Smooth muscle cell (in vitro differentiated cells): ENCODE data around the gene SYNJ2. TPM values are rescaled to one million over a fixed set of nuclear protein-coding genes. Genes with fewer than 3 reads are reported as not detected.

ENCODE experiments used
- DNase-seq: peaks from one replicate; lab custom pipeline; 2025; ENCODE audit not compliant: unreplicated experiment; lab: John Stamatoyannopoulos, UW
- H2AFZ ChIP-seq: fragments of 200-600 bp; sonication (generic); 2 replicates; pipeline ENCODE4 v1.6.0; 2016; ENCODE audit warnings: antibody characterized with exemption, low read depth, mild to moderate bottlenecking
- H3F3A ChIP-seq: fragments of 200-600 bp; sonication (generic); 2 replicates; pipeline ENCODE4 v1.6.0; 2017; ENCODE audit warnings: antibody characterized with exemption, low read depth
- H3K27ac ChIP-seq: fragments of 200-600 bp; sonication (generic); 2 replicates; pipeline ENCODE4 v1.5.1; 2016; ENCODE audit warnings: low read depth, mild to moderate bottlenecking
- H3K27me3 ChIP-seq: fragments of 200-600 bp; sonication (generic); 2 replicates; pipeline ENCODE4 v1.6.1; 2016; ENCODE audit warnings: low read depth, mild to moderate bottlenecking
- H3K36me3 ChIP-seq: fragments of 200-600 bp; sonication (generic); 2 replicates; pipeline ENCODE4 v1.5.1; 2016; ENCODE audit warnings: low read depth
- H3K4me1 ChIP-seq: fragments of 200-600 bp; sonication (generic); 2 replicates; pipeline ENCODE4 v1.5.1; 2016; ENCODE audit warnings: low read depth
- H3K4me2 ChIP-seq: fragments of 200-600 bp; sonication (generic); 2 replicates; pipeline ENCODE4 v1.6.0; 2016; ENCODE audit warnings: mild to moderate bottlenecking
- H3K4me3 ChIP-seq: fragments of 200-600 bp; sonication (generic); 2 replicates; pipeline ENCODE4 v1.5.1; 2016; ENCODE audit warnings: mild to moderate bottlenecking
- H3K79me2 ChIP-seq: fragments of 200-600 bp; sonication (generic); 2 replicates; pipeline ENCODE4 v1.6.0; 2016; ENCODE audit warnings: low read depth, mild to moderate bottlenecking
- H3K9ac ChIP-seq: fragments of 200-600 bp; sonication (generic); 2 replicates; pipeline ENCODE4 v1.6.0; 2016; ENCODE audit warnings: low read depth
- H3K9me3 ChIP-seq: fragments of 200-600 bp; sonication (generic); replicated peaks from 2 replicates; pipeline ENCODE4 v1.5.1; 2016; ENCODE audit warnings: low read depth
- H4K20me1 ChIP-seq: fragments of 200-600 bp; sonication (generic); 2 replicates; pipeline ENCODE4 v1.6.0; 2016; ENCODE audit warnings: low read depth
- WGBS: methylation state at CpG from one replicate; pipeline ENCODE4 v1.1.7; 2016; ENCODE audit warnings: low lambda C conversion rate; 5-methylcytosine and 5-hydroxymethylcytosine counted together
- polyA plus RNA-seq: library from polyadenylated mRNA; unstranded; fragments of >200 nt; fragmentation: Nextera tagmentation; extraction: Ambion mirVana; gene quantifications from 2 replicates; pipeline ENCODE4 v1.2.1, GENCODE V29; 2016
- total RNA-seq: library from RNA; depleted of rRNA; stranded (reverse); fragments of >200 nt; gene quantifications from 2 replicates; pipeline ENCODE4 v1.2.3, GENCODE V29; 2014
- TF ChIP-seq, protein P1 (sequence below): fragments of 200-600 bp; sonication (generic); IDR thresholded peaks from 2 replicates; pipeline ENCODE4 v1.5.1; 2017; ENCODE audit warnings: borderline replicate concordance, mild to moderate bottlenecking, antibody characterized with exemption; ENCODE audit not compliant: insufficient read depth, poor library complexity, severe bottlenecking

SYNJ2 gene
- total and polyA plus RNA-seq, 2 experiments from 2014 or later = 6.0 to 6.1 TPM

DNA sequence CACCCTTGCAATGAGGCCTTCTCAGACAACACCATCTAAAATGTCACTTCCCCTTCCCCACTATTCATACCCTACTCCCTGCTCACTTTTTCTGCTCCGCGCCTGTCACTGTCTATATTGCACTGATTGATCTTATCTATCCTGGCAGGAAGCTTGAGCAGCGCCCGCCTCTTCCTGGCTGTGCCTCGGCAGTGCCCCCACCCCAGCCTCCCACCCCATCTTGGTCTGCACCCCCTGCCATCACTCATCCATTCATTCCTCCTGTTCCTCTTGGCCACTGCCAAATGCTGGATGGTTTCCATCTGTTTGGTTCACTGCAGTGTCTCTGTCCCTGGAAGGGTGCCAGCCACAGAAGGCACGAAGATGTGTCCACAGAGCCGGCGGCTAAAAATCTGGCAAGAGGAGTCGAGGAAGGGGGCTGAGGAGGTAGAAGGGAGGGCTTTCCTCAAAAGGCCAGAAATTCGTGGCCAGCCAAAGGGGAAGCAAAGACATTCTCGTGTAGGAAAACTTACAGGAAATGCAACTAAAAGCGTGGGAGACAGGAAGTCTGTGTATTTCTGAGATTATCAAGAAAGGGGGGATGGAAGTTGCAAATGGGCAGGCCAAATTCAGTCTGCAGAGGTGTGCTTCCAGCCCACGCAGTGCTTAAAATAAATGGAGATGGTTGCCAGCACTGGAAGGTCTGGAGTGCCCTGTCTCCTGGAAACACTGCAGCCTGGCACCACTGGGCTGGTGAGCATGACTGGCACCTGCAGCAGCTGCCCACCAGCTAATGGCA, 27.6 kb downstream of the SYNJ2 start:
- Histone ChIP-seq H3K27ac (peak overlapping the region; percentile 49), H3K4me2 (peak overlapping the region; percentile 61)

DNA sequence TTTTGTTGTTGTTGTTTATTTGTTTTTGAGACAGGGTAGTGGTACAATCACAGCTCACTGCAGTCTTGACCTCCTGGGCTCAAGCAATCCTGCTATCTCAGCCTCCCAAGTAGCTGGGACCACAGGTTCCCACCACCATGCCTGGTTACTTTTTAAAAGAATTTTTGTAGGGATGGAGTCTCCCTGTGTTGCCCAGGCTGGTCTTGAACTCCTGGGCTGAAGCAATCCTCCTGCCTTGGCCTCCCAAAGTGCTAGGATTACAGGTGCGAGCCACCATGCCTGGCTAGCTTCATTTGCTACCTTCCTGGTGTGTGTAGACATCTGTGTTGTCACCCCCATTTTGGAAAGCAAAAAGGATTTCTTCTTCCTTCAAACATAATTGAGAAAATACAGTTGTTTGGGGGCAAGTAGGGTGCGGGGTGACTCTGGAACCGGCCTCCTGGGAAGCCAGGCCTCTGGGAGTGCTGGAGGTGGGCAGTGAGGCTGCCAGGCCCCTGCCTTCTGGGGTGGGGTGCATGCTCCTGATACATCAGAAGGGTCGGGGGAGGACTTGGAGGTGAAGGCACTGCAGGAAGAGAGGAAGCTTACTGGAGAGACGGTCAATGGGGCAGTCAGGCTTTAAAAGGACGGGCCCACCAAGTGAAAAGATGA, 28.4 kb downstream of the SYNJ2 start:
- H3K9me3 ChIP-seq = no peaks in the 10 kb centered on the region
- no peak overlapping the region for H2AFZ ChIP-seq
- H3K9ac ChIP-seq = no peak overlapping the region
- TF ChIP-seq, protein P1, sequence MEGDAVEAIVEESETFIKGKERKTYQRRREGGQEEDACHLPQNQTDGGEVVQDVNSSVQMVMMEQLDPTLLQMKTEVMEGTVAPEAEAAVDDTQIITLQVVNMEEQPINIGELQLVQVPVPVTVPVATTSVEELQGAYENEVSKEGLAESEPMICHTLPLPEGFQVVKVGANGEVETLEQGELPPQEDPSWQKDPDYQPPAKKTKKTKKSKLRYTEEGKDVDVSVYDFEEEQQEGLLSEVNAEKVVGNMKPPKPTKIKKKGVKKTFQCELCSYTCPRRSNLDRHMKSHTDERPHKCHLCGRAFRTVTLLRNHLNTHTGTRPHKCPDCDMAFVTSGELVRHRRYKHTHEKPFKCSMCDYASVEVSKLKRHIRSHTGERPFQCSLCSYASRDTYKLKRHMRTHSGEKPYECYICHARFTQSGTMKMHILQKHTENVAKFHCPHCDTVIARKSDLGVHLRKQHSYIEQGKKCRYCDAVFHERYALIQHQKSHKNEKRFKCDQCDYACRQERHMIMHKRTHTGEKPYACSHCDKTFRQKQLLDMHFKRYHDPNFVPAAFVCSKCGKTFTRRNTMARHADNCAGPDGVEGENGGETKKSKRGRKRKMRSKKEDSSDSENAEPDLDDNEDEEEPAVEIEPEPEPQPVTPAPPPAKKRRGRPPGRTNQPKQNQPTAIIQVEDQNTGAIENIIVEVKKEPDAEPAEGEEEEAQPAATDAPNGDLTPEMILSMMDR = no peak
- H3K4me1 ChIP-seq = no peaks in the 10 kb centered on the region
- no peaks in the 10 kb centered on the region for H3K27me3 ChIP-seq
- H3K4me2 ChIP-seq = no peak overlapping the region
- no peak for DNase-seq
- H3K27ac ChIP-seq = no peak overlapping the region
- H3F3A ChIP-seq = no peaks in the 10 kb centered on the region
- no peaks in the 10 kb centered on the region for H3K36me3 ChIP-seq
- no peaks in the 10 kb centered on the region for H4K20me1 ChIP-seq
- H3K4me3 ChIP-seq = no peak overlapping the region
- WGBS = 97% methylated on average over 6 of the region's 6 CpGs
- peaks cover 87% of the 10 kb centered on the region for H3K79me2 ChIP-seq

More for the DNA sequence above, 27.6 kb downstream of the SYNJ2 start:
- 57% methylated on average over 13 of the region's 13 CpGs for WGBS
- Histone ChIP-seq H3K9ac (no peak overlapping the region), H3K9me3 (no peaks in the 10 kb centered on the region), H3K27me3 (no peaks in the 10 kb centered on the region), H3K4me3 (no peak overlapping the region), H4K20me1 (no peaks in the 10 kb centered on the region), H3F3A (peaks cover 5% of the 10 kb centered on the region), H2AFZ (no peak overlapping the region), H3K36me3 (no peaks in the 10 kb centered on the region), H3K4me1 (no peaks in the 10 kb centered on the region), H3K79me2 (peaks cover 79% of the 10 kb centered on the region)
- TF ChIP-seq, protein P1 = no peak
- no peak for DNase-seq

DNA sequence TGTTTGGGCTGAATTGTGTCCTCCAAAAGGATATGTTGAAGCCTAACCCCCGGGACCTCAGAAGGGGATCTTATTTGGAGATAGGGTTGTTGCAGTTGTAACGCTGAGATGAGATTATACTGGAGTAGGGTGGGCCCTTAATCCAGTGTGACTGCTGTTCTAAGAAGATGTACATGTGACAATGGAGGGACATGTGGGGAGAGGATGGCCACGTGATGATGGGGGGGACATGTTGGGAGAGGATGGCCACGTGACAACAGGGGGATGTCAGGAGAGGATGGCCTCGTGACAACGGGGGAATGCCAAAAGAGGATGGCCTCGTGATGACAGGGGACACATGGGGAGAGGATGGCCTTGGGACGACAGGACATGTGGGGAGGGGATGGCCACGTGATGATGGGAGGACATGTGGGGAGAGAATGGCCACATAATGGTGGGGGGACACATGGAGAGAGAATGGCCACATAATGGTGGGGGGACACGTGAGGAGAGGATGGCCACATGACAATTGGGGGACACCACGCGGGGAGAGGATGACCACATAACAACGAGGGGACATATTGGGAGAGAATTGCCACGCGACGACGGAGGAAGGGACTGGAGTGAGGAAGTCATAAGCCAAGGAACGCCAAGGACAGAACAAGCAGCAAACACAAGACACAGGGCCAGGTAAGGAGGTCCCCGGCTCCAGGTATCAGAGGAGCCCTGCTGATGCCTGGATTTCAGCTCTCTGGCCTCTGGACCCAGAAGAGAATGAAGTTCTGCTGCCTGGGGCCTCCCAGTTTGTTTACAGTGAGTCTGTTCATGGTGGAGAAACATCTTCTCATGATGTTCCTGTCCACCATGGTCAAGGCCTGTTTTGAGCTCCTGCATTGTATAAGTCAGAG, 29.2 kb downstream of the SYNJ2 start:
- Histone ChIP-seq H3K4me1 (no peaks in the 10 kb centered on the region), H4K20me1 (no peaks in the 10 kb centered on the region), H3K79me2 (peaks cover 85% of the 10 kb centered on the region), H3K27ac (no peak overlapping the region), H3K9ac (no peak overlapping the region), H3K4me3 (no peak overlapping the region), H3K9me3 (no peaks in the 10 kb centered on the region), H3K27me3 (no peaks in the 10 kb centered on the region), H2AFZ (no peak overlapping the region), H3K4me2 (no peak overlapping the region), H3K36me3 (no peaks in the 10 kb centered on the region), H3F3A (no peaks in the 10 kb centered on the region)
- TF ChIP-seq, protein P1 = no peak
- no peak for DNase-seq
- WGBS = 98% methylated on average over 19 of the region's 19 CpGs
